ENCODE data around the gene TNFSF13. TPM values are rescaled to one million over a fixed set of nuclear protein-coding genes. Genes with fewer than 3 reads are reported as not detected.
A peak's percentile ranks its signal among the peaks of the same experiment; 100 is the strongest.

Gene TNFSF13
- 15.3 TPM for total RNA-seq

GRCh38 chr17:7558544-7559319 lies at the start of gene TNFSF13:
Gene TNFSF13, plus strand, starts transcription at chr17:7558750. Its CDS starts 290 bp downstream, at chr17:7559040.
- peak in 2 of 3 donors; percentile 60 to 81 for DNase-seq (ENCODE audit: low read depth in 2 of 3, low spot score in 2 of 3)

- no peak for DNase-seq (ENCODE audit: low read depth in 2 of 3, low spot score in 2 of 3)
Measured at GRCh38 chr17:7508846-7509245, 49.7 kb upstream of the TNFSF13 start.

GRCh38 chr17:7509937-7510336 lies 48.6 kb upstream of the TNFSF13 start:
- DNase-seq (ENCODE audit: low read depth in 2 of 3, low spot score in 2 of 3), result no peak

GRCh38 chr17:7511108-7511507 lies 47.4 kb upstream of the TNFSF13 start:
- no peak for DNase-seq (ENCODE audit: low read depth in 2 of 3, low spot score in 2 of 3)

GRCh38 chr17:7512105-7512504 lies 46.4 kb upstream of the TNFSF13 start:
- DNase-seq (ENCODE audit: low read depth in 2 of 3, low spot score in 2 of 3), result no peak

- no peak for DNase-seq (ENCODE audit: low read depth in 2 of 3, low spot score in 2 of 3)
Measured at GRCh38 chr17:7512824-7513540, 45.6 kb upstream of the TNFSF13 start.

- DNase-seq (ENCODE audit: low read depth in 2 of 3, low spot score in 2 of 3), result no peak
Measured at GRCh38 chr17:7513850-7514419, 44.6 kb upstream of the TNFSF13 start.

GRCh38 chr17:7515911-7516610 lies 42.5 kb upstream of the TNFSF13 start:
- no peak for DNase-seq (ENCODE audit: low read depth in 2 of 3, low spot score in 2 of 3)

GRCh38 chr17:7523033-7523432 lies 35.5 kb upstream of the TNFSF13 start:
- peak in 2 of 3 donors; percentile 33 to 60 for DNase-seq (ENCODE audit: low read depth in 2 of 3, low spot score in 2 of 3)

- DNase-seq (ENCODE audit: low read depth in 2 of 3, low spot score in 2 of 3), result no peak
Measured at GRCh38 chr17:7528842-7529241, 29.7 kb upstream of the TNFSF13 start.

GRCh38 chr17:7530023-7530900 lies 28.3 kb upstream of the TNFSF13 start:
- DNase-seq (ENCODE audit: low read depth in 2 of 3, low spot score in 2 of 3), result no peak

GRCh38 chr17:7538050-7538449 lies 20.5 kb upstream of the TNFSF13 start:
- DNase-seq (ENCODE audit: low read depth in 2 of 3, low spot score in 2 of 3), result no peak

- no peak for DNase-seq (ENCODE audit: low read depth in 2 of 3, low spot score in 2 of 3)
Measured at GRCh38 chr17:7538891-7539545, 19.5 kb upstream of the TNFSF13 start.

GRCh38 chr17:7541074-7541621 lies 17.4 kb upstream of the TNFSF13 start:
- no peak for DNase-seq (ENCODE audit: low read depth in 2 of 3, low spot score in 2 of 3)

- no peak for DNase-seq (ENCODE audit: low read depth in 2 of 3, low spot score in 2 of 3)
Measured at GRCh38 chr17:7544911-7545310, 13.6 kb upstream of the TNFSF13 start.

GRCh38 chr17:7548585-7549400 lies 9.8 kb upstream of the TNFSF13 start, which contains the start of gene TNFSF12:
Gene TNFSF12, plus strand, starts transcription at chr17:7549058. Its CDS starts 96 bp downstream, at chr17:7549154.
- peak in 2 of 3 donors; percentile 49 to 66 for DNase-seq (ENCODE audit: low read depth in 2 of 3, low spot score in 2 of 3)

- no peak for DNase-seq (ENCODE audit: low read depth in 2 of 3, low spot score in 2 of 3)
Measured at GRCh38 chr17:7549401-7550055, 9.0 kb upstream of the TNFSF13 start.

- no peak for DNase-seq (ENCODE audit: low read depth in 2 of 3, low spot score in 2 of 3)
Measured at GRCh38 chr17:7550344-7550743, 8.2 kb upstream of the TNFSF13 start.

Data from hematopoietic multipotent progenitor cell (in vitro differentiated cells).